Measurements from ENCODE around the gene CCDC3. TPM values are rescaled to one million over a fixed set of nuclear protein-coding genes. Genes with fewer than 3 reads are reported as not detected.
A peak's percentile ranks its signal among the peaks of the same experiment; 100 is the strongest.

The CCDC3 gene
- total and polyA plus RNA-seq, 5 donors = 9.3 to 24.6 (median 15.2) TPM

DNA sequence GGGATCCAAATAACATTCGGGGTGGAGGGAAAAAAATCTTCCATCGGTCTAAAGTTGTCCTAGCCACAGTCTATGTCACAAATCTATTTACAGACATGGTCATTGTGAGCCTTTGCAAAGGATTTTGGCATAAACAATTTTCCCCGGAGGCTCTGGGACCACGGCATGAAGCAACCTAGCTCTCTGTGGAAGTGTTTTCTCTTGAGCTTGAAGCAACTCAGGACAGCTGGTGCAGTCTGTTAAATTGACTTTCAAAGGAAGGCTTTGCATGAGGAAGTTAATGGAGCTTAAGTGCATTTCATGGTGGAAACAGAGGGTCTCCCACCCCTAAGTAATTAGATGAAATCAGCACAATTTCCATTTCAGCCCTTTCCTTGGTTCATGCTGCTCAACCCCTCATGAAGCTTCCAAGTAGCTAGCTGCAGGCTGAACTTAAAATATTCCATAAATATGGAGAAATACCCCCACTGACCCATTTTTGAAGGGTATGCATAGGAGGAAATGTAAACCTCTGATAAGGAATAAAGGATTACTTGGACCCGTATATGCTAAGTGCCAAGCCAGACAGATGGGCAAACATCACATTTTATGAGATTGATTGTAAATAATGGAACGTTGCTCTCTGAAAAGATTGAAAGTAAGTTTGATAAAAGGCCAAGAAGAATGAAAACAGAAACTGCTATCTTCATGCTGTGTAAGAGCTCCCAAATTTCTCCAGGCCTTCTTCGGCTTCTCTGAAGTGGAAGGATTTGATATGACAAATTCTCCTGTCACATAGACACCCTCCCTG, 39.9 kb downstream of the CCDC3 start:
- no peaks in the 10 kb centered on the region for H3K9me3 ChIP-seq (ENCODE audit: control insufficient read depth, low read length)
- WGBS = 54% methylated on average over 7 of the region's 7 CpGs
- H3K4me1 ChIP-seq (ENCODE audit: control insufficient read depth, insufficient read depth, low read length) = peaks cover 3% of the 10 kb centered on the region
- H3K27me3 ChIP-seq (ENCODE audit: control insufficient read depth, insufficient read depth) = no peaks in the 10 kb centered on the region
- intact Hi-C loops (cut with DNase I) = no loop called here
- H3K27ac ChIP-seq (ENCODE audit: low read length) = no peak overlapping the region
- peak; percentile 34 to 54 for ATAC-seq
- no peak for DNase-seq
- no peak overlapping the region for H3K4me3 ChIP-seq (ENCODE audit: low read length)

GRCh38 chr10:12960941-12961340, 40.6 kb downstream of the CCDC3 start:
- H3K27me3 ChIP-seq (ENCODE audit: control insufficient read depth, insufficient read depth) = no peaks in the 10 kb centered on the region
- peak overlapping the region; percentile 64 for H3K27ac ChIP-seq (ENCODE audit: low read length)
- no peak for DNase-seq
- WGBS = 69% methylated on average over 8 of the region's 8 CpGs
- no peaks in the 10 kb centered on the region for H3K9me3 ChIP-seq (ENCODE audit: control insufficient read depth, low read length)
- peak; percentile 17 to 45 for ATAC-seq
- H3K4me3 ChIP-seq (ENCODE audit: low read length) = no peak overlapping the region
- H3K4me1 ChIP-seq (ENCODE audit: control insufficient read depth, insufficient read depth, low read length) = peaks cover 3% of the 10 kb centered on the region
- intact Hi-C loops (cut with DNase I) = no loop called here

GRCh38 chr10:12960334-12960898, 41.1 kb downstream of the CCDC3 start:
- H3K27ac ChIP-seq (ENCODE audit: low read length) = peak overlapping the region; percentile 64
- peaks cover 3% of the 10 kb centered on the region for H3K4me1 ChIP-seq (ENCODE audit: control insufficient read depth, insufficient read depth, low read length)
- no peaks in the 10 kb centered on the region for H3K9me3 ChIP-seq (ENCODE audit: control insufficient read depth, low read length)
- DNase-seq = peak; percentile 45 to 80 (median 77)
- no peak overlapping the region for H3K4me3 ChIP-seq (ENCODE audit: low read length)
- no peaks in the 10 kb centered on the region for H3K27me3 ChIP-seq (ENCODE audit: control insufficient read depth, insufficient read depth)
- intact Hi-C loops (cut with DNase I) = no loop called here
- ATAC-seq = peak; percentile 78 to 91
- 24% methylated on average over 15 of the region's 15 CpGs for WGBS

GRCh38 chr10:12958546-12959110, 42.9 kb downstream of the CCDC3 start:
- DNase-seq (no peak), ATAC-seq (no peak)
- no peak overlapping the region for H3K27ac ChIP-seq (ENCODE audit: low read length)
- intact Hi-C loops (cut with DNase I) = no loop called here
- no peak overlapping the region for H3K4me3 ChIP-seq (ENCODE audit: low read length)
- no peaks in the 10 kb centered on the region for H3K9me3 ChIP-seq (ENCODE audit: control insufficient read depth, low read length)
- WGBS = 93% methylated on average over 5 of the region's 5 CpGs
- H3K27me3 ChIP-seq (ENCODE audit: control insufficient read depth, insufficient read depth) = no peaks in the 10 kb centered on the region
- peaks cover 3% of the 10 kb centered on the region for H3K4me1 ChIP-seq (ENCODE audit: control insufficient read depth, insufficient read depth, low read length)

GRCh38 chr10:12957081-12957480, 44.4 kb downstream of the CCDC3 start:
- H3K9me3 ChIP-seq (ENCODE audit: control insufficient read depth, low read length) = no peaks in the 10 kb centered on the region
- H3K27me3 ChIP-seq (ENCODE audit: control insufficient read depth, insufficient read depth) = no peaks in the 10 kb centered on the region
- H3K27ac ChIP-seq (ENCODE audit: low read length) = no peak overlapping the region
- intact Hi-C loops (cut with DNase I) = no loop called here
- peaks cover 3% of the 10 kb centered on the region for H3K4me1 ChIP-seq (ENCODE audit: control insufficient read depth, insufficient read depth, low read length)
- 89% methylated on average over 8 of the region's 8 CpGs for WGBS
- no peak for ATAC-seq
- no peak overlapping the region for H3K4me3 ChIP-seq (ENCODE audit: low read length)
- DNase-seq = no peak

DNA sequence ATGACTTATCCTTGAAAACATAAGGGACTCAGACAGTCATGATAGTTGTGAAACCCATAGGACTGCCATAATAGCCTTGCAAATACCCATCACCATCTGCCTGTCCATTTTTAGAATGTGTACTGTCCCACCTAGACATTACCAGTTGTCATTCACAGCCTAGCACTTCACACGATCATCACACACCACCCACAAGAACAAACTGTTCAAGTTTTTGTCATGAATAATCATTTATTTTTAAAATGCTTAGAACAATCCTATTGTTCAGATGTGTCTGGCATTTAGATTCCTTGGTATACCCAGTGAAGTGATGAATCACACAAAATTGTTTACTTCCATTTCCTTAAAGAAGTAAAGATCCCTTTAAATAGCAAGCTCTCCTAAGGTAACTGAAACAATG, 46.6 kb downstream of the CCDC3 start:
- 0% methylated on average over 1 of the region's 1 CpG for WGBS
- no peak for DNase-seq
- no peak overlapping the region for H3K27ac ChIP-seq (ENCODE audit: low read length)
- intact Hi-C loops (cut with DNase I) = no loop called here
- H3K27me3 ChIP-seq (ENCODE audit: control insufficient read depth, insufficient read depth) = no peaks in the 10 kb centered on the region
- H3K4me1 ChIP-seq (ENCODE audit: control insufficient read depth, insufficient read depth, low read length) = no peaks in the 10 kb centered on the region
- no peak for ATAC-seq
- no peak overlapping the region for H3K4me3 ChIP-seq (ENCODE audit: low read length)
- H3K9me3 ChIP-seq (ENCODE audit: control insufficient read depth, low read length) = no peaks in the 10 kb centered on the region

- ATAC-seq = no peak
- Histone ChIP-seq H3K27me3 (ENCODE audit: control insufficient read depth, insufficient read depth) (no peaks in the 10 kb centered on the region), H3K4me3 (ENCODE audit: low read length) (no peak overlapping the region), H3K27ac (ENCODE audit: low read length) (no peak overlapping the region), H3K9me3 (ENCODE audit: control insufficient read depth, low read length) (no peaks in the 10 kb centered on the region), H3K4me1 (ENCODE audit: control insufficient read depth, insufficient read depth, low read length) (no peaks in the 10 kb centered on the region)
- DNase-seq = no peak
- intact Hi-C loops (cut with DNase I) = no loop called here
- 85% methylated on average over 5 of the region's 5 CpGs for WGBS
These were observed 50.9 kb downstream of the CCDC3 start for GRCh38 chr10:12950583-12951128.

DNA sequence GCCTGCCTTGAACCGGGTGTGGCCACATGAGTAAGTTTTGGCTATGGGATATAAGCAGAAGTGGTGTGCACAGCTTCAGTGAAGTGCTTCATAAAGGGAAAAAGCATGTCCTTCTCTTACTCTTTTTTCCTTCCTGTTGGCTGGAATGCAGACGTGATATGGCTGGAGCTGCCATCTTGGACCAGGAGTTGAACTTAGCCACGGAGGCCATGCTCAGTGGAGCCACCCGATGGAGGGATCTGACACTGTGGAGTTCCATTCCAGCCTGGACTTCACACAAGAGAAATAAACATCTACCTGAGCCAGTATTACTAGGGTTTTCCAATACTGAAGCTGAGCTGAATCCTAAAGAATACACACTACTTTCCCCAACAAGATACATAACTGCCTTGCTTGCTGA, 52.3 kb downstream of the CCDC3 start:
- H3K27me3 ChIP-seq (ENCODE audit: control insufficient read depth, insufficient read depth) = no peaks in the 10 kb centered on the region
- no peak for DNase-seq
- intact Hi-C loops (cut with DNase I) = no loop called here

DNA sequence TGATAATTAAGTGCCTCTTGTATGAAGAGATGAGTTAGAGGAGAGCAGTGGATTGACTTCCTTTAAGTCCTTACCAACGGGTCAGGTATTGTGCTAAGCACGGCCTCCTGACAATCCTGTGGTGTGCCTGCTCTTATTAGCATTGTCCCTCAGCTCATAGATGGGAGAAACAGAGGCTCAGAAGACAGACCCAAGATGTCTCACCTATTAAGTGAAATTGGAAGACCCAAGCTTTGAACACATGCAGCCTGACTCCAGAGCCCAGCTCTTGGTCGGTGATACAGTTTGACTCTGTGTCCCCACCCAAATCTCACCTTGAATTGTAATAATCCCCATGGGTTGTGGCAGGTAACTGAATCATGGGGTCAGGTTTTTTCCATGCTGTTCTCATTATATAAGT, 53.8 kb downstream of the CCDC3 start:
- Histone ChIP-seq H3K27ac (ENCODE audit: low read length) (no peak overlapping the region), H3K4me1 (ENCODE audit: control insufficient read depth, insufficient read depth, low read length) (no peaks in the 10 kb centered on the region), H3K9me3 (ENCODE audit: control insufficient read depth, low read length) (no peaks in the 10 kb centered on the region), H3K4me3 (ENCODE audit: low read length) (no peak overlapping the region), H3K27me3 (ENCODE audit: control insufficient read depth, insufficient read depth) (no peaks in the 10 kb centered on the region)
- WGBS = 94% methylated on average over 3 of the region's 3 CpGs
- intact Hi-C loops (cut with DNase I) = no loop called here
- no peak for ATAC-seq
- DNase-seq = no peak

More for the DNA sequence above, 52.3 kb downstream of the CCDC3 start:
- WGBS = 85% methylated on average over 4 of the region's 4 CpGs
- Histone ChIP-seq H3K4me1 (ENCODE audit: control insufficient read depth, insufficient read depth, low read length) (no peaks in the 10 kb centered on the region), H3K27ac (ENCODE audit: low read length) (no peak overlapping the region), H3K9me3 (ENCODE audit: control insufficient read depth, low read length) (no peaks in the 10 kb centered on the region), H3K4me3 (ENCODE audit: low read length) (no peak overlapping the region)
- no peak for ATAC-seq

DNA sequence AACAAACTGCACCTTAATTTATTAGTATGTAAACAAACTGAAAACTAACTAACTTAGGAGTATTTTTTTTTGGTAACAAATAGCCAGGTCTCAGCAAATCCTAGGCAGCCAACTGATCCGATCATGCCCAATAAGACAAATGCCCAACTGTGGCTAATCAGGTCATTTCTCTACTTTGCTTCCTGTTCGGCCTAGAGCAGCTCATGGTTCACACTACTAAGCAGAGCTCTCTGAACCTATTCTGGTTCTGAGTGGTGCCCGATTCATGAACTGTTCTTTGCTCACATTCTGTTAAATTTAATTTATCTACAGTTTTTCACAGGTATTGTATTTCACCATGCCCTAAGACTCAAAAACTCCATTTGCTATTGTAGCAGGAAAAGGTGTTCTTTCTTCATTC, 55.1 kb downstream of the CCDC3 start:
- ATAC-seq = no peak
- 88% methylated on average over 3 of the region's 3 CpGs for WGBS
- intact Hi-C loops (cut with DNase I) = no loop called here

GRCh38 chr10:12945690-12946359, 55.7 kb downstream of the CCDC3 start:
- ATAC-seq (no peak), DNase-seq (no peak)
- Histone ChIP-seq H3K27ac (ENCODE audit: low read length) (no peak overlapping the region), H3K4me3 (ENCODE audit: low read length) (no peak overlapping the region), H3K27me3 (ENCODE audit: control insufficient read depth, insufficient read depth) (no peaks in the 10 kb centered on the region), H3K4me1 (ENCODE audit: control insufficient read depth, insufficient read depth, low read length) (no peaks in the 10 kb centered on the region), H3K9me3 (ENCODE audit: control insufficient read depth, low read length) (no peaks in the 10 kb centered on the region)
- intact Hi-C loops (cut with DNase I) = no loop called here
- WGBS = 79% methylated on average over 5 of the region's 5 CpGs

More for the DNA sequence above, 55.1 kb downstream of the CCDC3 start:
- no peak for DNase-seq
- Histone ChIP-seq H3K4me1 (ENCODE audit: control insufficient read depth, insufficient read depth, low read length) (no peaks in the 10 kb centered on the region), H3K4me3 (ENCODE audit: low read length) (no peak overlapping the region), H3K27me3 (ENCODE audit: control insufficient read depth, insufficient read depth) (no peaks in the 10 kb centered on the region), H3K27ac (ENCODE audit: low read length) (no peak overlapping the region), H3K9me3 (ENCODE audit: control insufficient read depth, low read length) (no peaks in the 10 kb centered on the region)

Data from right cardiac atrium (tissue), 5 donors.